Hepatic stellate cell (primary cell): ENCODE results near the gene CLPTM1L.
A peak's percentile ranks its signal among the peaks of the same experiment; 100 is the strongest.

Experiments
- DNase-seq: peaks from one replicate; pipeline ENCODE4 v3.0.0; 2011; ENCODE audit warnings: low spot score

Gene CLPTM1L

DNA sequence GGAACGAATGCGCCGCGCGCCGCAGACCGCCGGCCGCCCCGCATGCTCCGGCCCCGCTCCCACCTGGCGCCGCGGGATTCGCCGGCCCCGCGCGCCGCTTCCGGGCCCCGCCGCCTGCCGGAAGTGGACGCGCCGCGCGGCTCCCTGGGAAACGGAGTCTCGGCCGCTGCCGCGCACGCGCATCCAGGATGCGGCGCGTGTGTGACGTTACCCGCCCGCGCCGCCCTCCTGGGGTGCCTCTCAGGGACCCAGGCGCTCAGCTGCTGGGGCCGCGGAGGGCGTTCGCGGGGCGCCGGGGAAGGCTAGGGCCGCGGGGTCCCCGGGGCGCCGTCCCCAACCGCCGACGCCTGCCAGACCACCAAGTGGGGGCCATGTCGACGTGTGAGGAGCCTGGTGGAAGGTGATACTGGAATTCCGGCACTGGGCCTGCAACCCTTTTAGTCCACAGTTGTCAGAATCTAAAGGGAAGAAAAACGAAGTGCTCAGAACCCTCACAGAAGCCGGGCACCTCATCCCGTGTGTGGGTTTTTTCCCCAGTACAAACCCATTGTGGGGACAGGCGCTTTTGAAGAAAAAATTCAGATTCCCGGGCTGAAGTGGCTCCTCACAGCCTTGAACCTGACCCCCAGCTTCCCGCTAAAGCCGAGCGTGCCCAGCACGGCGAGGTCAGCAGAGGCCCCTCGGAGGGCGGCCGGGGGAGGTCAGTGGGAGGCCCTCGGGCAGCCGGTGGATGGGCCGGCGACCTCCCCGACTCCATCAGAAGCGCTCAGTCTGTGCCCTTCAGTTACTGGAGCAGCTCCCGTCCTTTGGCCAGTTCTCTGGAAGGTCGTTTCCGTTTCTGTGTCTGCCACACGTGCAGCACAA is at the start of gene CLPTM1L:
CLPTM1L (minus strand) TSS at position 125 of the 864 bp plus-strand sequence. CDS start 258 bp downstream, outside the sequence.
- peak; percentile 99 for DNase-seq

DNA sequence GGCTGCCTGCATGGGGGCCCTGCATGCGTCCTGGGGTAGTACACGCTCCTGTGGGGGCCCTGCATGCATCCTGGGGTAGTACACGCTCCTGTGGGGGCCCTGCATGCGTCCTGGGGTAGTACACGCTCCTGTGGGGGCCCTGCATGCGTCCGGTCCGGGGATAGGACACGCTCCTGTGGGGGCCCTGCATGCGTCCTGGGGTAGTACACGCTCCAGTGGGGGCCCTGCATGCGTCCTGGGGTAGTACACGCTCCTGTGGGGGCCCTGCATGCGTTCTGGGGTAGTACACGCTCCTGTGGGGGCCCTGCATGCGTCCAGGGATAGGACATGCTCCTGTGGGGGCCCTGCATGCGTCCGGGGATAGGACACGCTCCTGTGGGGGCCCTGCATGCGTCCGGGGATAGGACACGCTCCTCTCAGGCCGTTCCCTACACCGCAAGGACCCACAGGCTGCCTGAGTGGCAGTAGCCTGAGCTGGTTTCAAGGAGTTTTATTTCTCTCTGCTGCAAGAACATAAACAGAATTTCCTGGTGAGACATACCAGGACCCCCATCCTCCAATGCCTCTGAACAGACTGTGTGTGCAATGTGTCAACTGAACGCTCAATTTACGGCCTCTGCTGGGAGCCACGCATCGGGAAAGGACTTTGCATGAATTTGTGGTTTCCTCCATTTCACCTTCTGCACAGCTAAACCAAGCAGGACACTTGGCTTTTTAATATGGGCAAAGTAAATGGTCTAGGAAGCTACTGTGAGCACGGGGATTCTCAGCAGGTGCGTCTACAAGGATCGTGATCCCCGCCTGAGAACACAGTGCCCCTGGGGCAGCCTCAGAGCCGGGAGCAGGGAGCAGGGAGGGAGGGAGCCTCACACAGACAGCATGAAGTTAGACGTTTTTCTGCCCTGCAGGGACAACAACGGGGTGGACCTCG is 48.9 kb upstream of the CLPTM1L start:
- no peak for DNase-seq

DNA sequence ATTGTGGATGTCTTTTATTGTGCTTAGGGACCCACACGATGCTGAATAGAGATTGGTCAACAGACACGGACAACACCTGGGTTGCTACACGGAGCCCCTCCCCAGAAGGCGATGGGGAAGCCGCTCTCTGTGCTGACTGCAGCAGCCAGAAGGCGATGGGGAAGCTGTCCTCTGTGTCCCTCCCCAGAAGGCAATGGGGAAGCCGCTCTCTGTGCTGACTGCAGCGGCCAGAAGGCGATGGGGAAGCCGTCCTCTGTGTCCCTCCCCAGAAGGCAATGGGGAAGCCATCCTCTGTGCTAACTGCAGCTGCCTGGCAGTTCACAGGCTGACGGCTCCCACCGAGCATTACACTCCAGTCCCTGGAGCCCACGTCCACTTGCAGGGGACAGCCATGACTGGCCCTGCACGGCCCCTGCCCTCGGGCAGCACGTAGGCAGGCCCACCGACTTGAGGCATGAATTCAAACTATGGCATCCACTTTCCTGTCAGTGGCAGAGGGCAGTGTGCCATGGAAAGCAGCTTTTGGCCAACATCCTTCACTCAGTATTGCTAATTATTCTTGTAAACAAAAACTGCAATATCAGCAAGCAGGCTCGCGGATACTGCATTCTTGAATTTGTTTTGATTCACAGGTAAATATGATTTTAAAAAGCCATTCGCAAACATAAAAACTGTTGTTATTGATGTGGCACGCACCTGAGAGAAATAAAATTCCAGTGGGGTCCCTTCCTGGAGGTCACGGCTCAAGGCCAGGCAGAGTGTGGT is 48.1 kb upstream of the CLPTM1L start:
- no peak for DNase-seq

DNA sequence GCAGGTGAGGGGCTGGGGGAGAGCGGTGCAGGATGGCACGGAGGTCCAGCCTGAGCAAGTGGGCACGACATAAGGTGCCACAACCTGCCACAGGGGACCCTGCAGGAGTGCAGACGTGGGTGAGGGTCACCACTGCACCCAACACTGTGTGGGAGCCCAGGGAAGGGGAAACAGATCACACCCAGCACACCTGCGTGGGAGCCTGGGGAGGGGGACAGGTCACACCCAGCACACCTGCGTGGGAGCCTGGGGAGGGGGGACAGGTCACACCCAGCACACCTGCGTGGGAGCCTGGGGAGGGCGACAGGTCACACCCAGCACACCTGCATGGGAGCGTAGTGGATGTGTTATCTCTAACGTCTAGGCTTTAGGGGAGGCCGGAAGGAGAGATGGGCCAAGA is 47.4 kb upstream of the CLPTM1L start:
- no peak for DNase-seq

GRCh38 chr5:1391691-1392090 is 46.8 kb upstream of the CLPTM1L start:
- DNase-seq: no peak

GRCh38 chr5:1390861-1391600 is 46.1 kb upstream of the CLPTM1L start:
- no peak for DNase-seq

GRCh38 chr5:1390333-1390732 is 45.4 kb upstream of the CLPTM1L start:
- DNase-seq: no peak

DNA sequence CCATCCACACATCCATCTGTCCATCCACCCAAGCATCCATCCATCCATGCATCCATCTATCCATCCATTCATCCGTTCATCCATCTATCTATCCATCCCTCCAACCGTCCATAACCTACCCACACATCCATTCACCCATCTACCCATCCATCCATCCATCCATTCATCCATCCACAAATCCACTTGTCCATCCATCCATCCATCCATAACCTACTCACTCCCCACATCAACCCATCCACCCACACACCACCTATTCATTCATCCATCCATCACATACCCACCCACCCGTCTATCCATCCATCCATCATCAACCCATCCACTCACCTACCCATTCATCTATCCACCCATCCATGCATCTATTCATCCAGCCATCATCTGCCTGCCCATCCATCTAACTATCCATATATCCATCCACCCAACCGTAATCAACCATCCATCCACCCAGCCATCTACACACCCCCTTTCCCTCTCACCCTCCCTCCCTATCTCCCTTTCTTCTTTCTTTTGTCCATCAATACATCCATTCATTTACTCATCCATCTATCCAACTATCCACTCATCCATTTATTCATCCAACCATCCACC is 43.6 kb upstream of the CLPTM1L start:
- no peak for DNase-seq

DNA sequence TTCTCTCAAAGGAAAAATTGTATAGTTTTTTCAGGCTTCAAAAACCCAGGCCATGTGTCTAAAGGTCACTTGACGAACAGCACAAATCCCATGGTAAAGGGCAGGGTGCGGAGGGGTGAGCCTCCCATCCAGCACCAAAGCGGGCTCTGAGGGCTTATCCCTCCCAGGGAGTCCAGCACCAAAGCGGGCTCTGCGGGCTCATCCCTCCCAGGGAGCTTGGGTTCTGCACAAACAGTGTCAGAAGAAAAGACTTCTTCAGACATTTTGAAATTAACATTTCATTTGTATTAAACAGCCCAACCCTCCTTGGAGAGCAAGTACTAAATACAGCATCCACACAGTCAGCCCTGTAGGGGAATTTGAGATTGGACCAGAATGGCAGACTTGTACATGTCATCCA is 43.0 kb upstream of the CLPTM1L start:
- no peak for DNase-seq

GRCh38 chr5:1387059-1387755 is 42.3 kb upstream of the CLPTM1L start:
- no peak for DNase-seq

DNA sequence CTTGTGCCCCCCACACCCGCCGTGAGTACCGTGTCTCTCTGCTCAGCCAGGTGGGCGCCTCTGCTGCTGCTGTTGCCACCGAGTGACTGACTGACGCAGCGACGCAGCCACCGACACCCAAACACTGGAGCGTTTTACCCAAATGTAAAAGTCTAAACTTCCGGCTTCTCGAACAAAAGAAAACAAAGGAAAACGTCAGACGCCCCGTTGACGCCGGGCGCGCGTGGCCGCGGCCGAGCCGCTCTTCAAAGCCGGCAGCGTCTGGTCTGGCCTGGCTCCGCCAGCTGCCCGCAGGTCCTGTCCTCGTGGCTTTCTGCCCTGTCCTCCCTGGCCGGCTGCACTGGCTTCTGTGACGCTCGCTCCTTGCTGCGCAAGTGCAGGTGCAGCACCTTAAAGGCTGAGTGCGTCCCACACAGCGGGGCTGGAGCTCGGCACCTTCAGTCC is 41.4 kb upstream of the CLPTM1L start:
- peak; percentile 47 for DNase-seq

DNA sequence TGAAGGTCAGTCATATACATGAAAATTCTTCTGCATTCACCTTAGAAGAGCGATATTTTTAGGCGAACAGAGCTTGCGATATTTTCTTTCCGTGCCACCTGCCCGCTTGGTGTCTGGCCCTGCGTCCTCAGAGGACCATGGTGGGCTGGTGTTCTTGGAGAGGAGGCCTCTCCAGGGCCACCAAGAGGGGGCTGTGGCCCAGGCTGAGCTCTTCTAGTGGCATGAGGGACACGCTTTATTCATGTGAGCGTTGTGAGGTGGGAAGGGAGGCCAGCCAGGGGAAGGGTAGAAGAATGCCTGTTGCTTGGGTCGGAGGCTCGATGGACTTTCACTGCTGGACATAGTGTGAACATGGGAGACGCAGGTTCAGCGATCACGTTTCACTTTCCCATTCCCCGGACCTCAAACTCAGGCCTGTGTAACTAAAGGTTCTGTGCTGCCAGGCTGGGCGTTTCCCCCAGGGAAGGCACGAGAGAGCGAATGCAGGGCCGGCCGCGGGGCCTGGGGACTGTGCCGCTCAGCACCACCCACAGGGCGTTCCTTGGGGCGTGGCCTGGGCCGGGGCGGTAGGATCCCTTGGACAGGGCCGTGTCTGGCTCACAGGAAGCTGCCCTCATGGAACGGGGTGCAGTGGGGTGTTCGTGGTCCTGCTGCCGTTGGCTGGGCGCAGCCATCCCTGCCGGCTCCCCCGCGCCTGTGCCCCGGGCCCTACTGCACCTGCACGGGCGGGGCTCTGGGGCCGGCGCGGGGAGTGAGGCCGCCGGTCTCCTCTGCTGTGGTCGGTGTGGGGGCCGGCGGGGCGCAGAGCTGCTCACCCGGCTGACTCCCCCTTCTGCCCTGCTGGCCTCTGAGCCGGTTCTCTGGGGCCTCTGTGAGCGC is 40.7 kb upstream of the CLPTM1L start:
- peak; percentile 81 for DNase-seq

- no peak for DNase-seq
Observed at GRCh38 chr5:1384521-1384920, 39.6 kb upstream of the CLPTM1L start.

DNA sequence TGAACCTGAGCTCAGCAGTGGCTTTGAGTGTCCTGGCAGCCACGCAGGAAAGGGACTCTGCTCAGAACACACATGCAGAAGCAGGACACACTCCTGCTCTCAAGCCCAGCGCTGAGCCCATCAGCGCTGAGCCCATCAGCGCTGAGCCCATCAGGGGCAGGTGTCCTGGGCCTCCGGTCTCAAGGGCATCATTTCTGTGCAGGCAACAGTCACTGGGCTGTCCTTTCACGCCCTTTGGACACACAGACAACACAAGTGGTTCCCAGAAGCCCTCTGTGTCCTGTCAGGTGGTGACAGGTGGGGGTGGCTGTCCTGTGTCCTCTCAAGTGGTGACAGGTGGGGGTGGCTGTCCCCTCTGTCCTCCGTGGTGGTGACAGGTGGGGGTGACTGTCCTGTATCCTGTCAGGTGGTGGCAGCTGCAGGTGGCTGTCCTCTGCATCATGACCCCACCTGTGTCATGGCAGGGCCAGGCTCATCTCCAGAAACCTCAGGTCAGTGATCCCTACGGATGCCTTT is 39.0 kb upstream of the CLPTM1L start:
- DNase-seq: no peak

- DNase-seq: no peak
Observed at GRCh38 chr5:1383344-1383743, 38.4 kb upstream of the CLPTM1L start.

- DNase-seq: no peak
Observed at GRCh38 chr5:1382248-1382700, 37.4 kb upstream of the CLPTM1L start.

DNA sequence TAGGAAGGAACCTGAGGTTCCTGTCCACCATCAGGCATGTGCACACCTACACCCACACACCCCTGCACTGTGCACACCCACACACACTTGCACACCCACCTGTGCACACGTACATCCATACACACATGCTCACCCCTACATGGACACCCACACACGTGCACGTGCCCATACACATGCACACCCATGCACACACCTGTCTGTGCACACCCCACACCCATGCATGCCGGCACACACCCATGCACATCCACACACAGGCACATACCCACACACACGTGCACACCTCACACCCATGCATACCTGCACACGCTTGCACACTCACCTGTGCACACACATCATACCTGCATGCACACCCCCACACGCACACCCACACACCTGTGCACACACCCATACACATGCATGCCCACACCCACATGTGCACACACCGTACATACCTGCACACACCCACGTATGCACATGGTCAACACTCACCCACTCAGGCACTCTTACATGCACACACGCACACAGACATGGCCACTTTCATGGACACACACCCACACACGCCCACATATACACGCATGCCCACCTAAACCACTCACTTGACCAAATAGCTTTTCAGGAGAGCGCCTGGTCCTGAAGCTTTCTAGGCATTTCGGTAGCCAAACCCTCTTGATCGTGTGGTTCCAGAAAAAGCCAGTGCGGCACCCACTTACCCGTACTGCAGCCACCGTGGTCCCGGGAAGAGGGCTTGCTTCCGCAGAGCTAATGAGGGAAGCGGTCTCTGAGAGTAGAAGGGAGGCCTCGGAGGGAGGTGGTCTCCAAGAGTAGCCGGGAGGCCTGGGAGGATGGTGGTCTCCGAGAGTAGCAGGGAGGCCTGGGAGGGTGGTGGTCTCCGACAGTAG is 36.7 kb upstream of the CLPTM1L start:
- no peak for DNase-seq

- DNase-seq: no peak
Observed at GRCh38 chr5:1380910-1381309, 36.0 kb upstream of the CLPTM1L start.
